GM12878 (cell line): Measurements from ENCODE around the gene BCKDK. TPM values are rescaled to one million over a fixed set of nuclear protein-coding genes. Genes with fewer than 3 reads are reported as not detected.

Source experiments
- ATAC-seq: fragments of 200-7000 bp; cut with Tn5 transposase; 3 replicates; pipeline ENCODE4 v1.9.1; 2020; ENCODE audit warnings: mild to moderate bottlenecking, moderate library complexity
- BruUV-seq: library from RNA; stranded (reverse); fragments of 400-500 nt; replicated peaks from 2 replicates; lab custom pipeline; 2021; lab: Mats Ljungman, UMichigan
- CTCF ChIA-PET: fragments of 300-600 bp; sonication (Branson Sonifier 250); formaldehyde crosslinking; extraction: SDS; loops from one replicate; lab custom pipeline; 2021; ENCODE audit warnings: inconsistent platforms; lab: Yijun Ruan, JAX
- POLR2A ChIA-PET: fragments of 350-600 bp; formaldehyde crosslinking; extraction: SDS; loops from one replicate; lab custom pipeline; 2021; ENCODE audit warnings: inconsistent platforms; lab: Charles Lee
- RAD21 ChIA-PET: fragments of 300-600 bp; sonication (Branson Sonifier 250); formaldehyde crosslinking; loops from one replicate; lab custom pipeline; 2023; ENCODE audit warnings: antibody characterized with exemption; ENCODE audit not compliant: unreplicated experiment; lab: Charles Lee
- SMC1A ChIA-PET: fragments of 300-600 bp; sonication (Branson Sonifier 250); formaldehyde crosslinking; loops from one replicate; lab custom pipeline; 2023; ENCODE audit not compliant: unreplicated experiment, uncharacterized antibody; lab: Charles Lee
- DNase-seq: peaks from one replicate; pipeline ENCODE4 v3.0.0-alpha.2; 2011; ENCODE audit warnings: low read depth, low spot score
- FAIRE-seq: peaks from 3 replicates; lab custom pipeline; 2011; peaks lifted over from hg19 to GRCh38; lab: Jason Lieb, UNC
- H2AFZ ChIP-seq: 2 replicates; pipeline ENCODE4 v1.6.0; 2011; ENCODE audit warnings: low read depth, low read length, control low read depth; ENCODE audit not compliant: control insufficient read depth
- H3K27ac ChIP-seq: 2 replicates; pipeline ENCODE4 v1.5.1; 2011; ENCODE audit warnings: control low read depth; ENCODE audit not compliant: control insufficient read depth, insufficient read depth
- H3K27me3 ChIP-seq, 2 experiments: replicated peaks in 1 of 2; 2 replicates each; pipeline versions ENCODE4 v1.6.0 to v1.6.1; 2011; ENCODE audit warnings: low read length in 1 of 2; ENCODE audit not compliant: control insufficient read depth in 2 of 2, insufficient read depth in 2 of 2
- H3K36me3 ChIP-seq, 2 experiments: 2 replicates each; pipeline ENCODE4 v1.5.1; 2011; ENCODE audit warnings: low read length in 1 of 2; ENCODE audit not compliant: control insufficient read depth in 2 of 2, insufficient read depth in 2 of 2
- H3K4me1 ChIP-seq: 2 replicates; pipeline ENCODE4 v1.6.1; 2011; ENCODE audit warnings: mild to moderate bottlenecking, low read length, moderate library complexity, mixed read lengths; ENCODE audit not compliant: control insufficient read depth, insufficient read depth
- H3K4me2 ChIP-seq: 2 replicates; pipeline ENCODE4 v1.6.0; 2011; ENCODE audit warnings: control low read depth; ENCODE audit not compliant: control insufficient read depth, insufficient read depth
- H3K4me3 ChIP-seq: fragments of 200-600 bp; sonication (generic); 2 replicates; pipeline ENCODE4 v1.5.1; 2016
- H3K79me2 ChIP-seq: 2 replicates; pipeline ENCODE4 v1.6.0; 2011; ENCODE audit warnings: low read length; ENCODE audit not compliant: control insufficient read depth, insufficient read depth
- H3K9ac ChIP-seq: 2 replicates; pipeline ENCODE4 v1.8.0; 2011; ENCODE audit warnings: low read length, control low read depth, mixed read lengths; ENCODE audit not compliant: control insufficient read depth, insufficient read depth
- H3K9me3 ChIP-seq: replicated peaks from 3 replicates; pipeline ENCODE4 v1.5.1; 2011; ENCODE audit warnings: mild to moderate bottlenecking, low read length; ENCODE audit not compliant: control insufficient read depth, insufficient read depth
- H4K20me1 ChIP-seq: 2 replicates; pipeline ENCODE4 v1.6.0; 2011; ENCODE audit not compliant: control insufficient read depth, insufficient read depth
- CREB1 ChIP-seq: IDR thresholded peaks from 2 replicates; pipeline ENCODE4 v1.6.1; 2012; ENCODE audit warnings: low read depth, mild to moderate bottlenecking, inconsistent platforms
- CUX1 ChIP-seq: IDR thresholded peaks from 2 replicates; pipeline ENCODE4 v1.6.1; 2012; ENCODE audit warnings: improper control_type of control experiment, low read depth, low read length; ENCODE audit not compliant: insufficient replicate concordance
- EGR1 ChIP-seq, 2 experiments: IDR thresholded peaks; 1 replicate in 1 of 2; 2 replicates in 1 of 2; pipeline ENCODE4 v1.6.1; 2011 to 2012; ENCODE audit warnings: low read depth in 2 of 2, low read length in 2 of 2, borderline replicate concordance in 1 of 2, mild to moderate bottlenecking in 1 of 2, moderate library complexity in 1 of 2
- HDAC6 ChIP-seq: fragments of 200-600 bp; sonication (generic); IDR thresholded peaks from one replicate; pipeline ENCODE4 v1.8.0; 2017; ENCODE audit warnings: antibody characterized with exemption; ENCODE audit not compliant: unreplicated experiment
- MEF2B ChIP-seq: fragments of 450-650 bp; IDR thresholded peaks from 2 replicates; pipeline ENCODE4 v1.6.1; 2018; ENCODE audit warnings: mild to moderate bottlenecking, moderate library complexity; ENCODE audit not compliant: partially characterized antibody, poor library complexity, severe bottlenecking
- NRF1 ChIP-seq: conservative IDR thresholded peaks from 2 replicates; pipeline ENCODE4 v1.6.1; 2011; ENCODE audit warnings: mild to moderate bottlenecking, low read depth, low read length, improper control_type of control experiment
- POLR2AphosphoS5 ChIP-seq: IDR thresholded peaks from 2 replicates; pipeline ENCODE4 v1.6.1; 2011; ENCODE audit warnings: mild to moderate bottlenecking, low read length, inconsistent platforms
- POU2F2 ChIP-seq: IDR thresholded peaks from 3 replicates; pipeline ENCODE4 v1.6.1; 2011; ENCODE audit warnings: low read depth, mild to moderate bottlenecking, low read length, borderline replicate concordance
- RAD51 ChIP-seq: fragments of 450-650 bp; IDR thresholded peaks from 2 replicates; pipeline ENCODE4 v1.6.1; 2016; ENCODE audit warnings: moderate library complexity, mild to moderate bottlenecking, inconsistent platforms
- YY1 ChIP-seq: IDR thresholded peaks from 2 replicates; pipeline ENCODE4 v1.6.1; 2011; ENCODE audit warnings: low read depth, mild to moderate bottlenecking, low read length
- ZBED1 ChIP-seq: IDR thresholded peaks from 2 replicates; pipeline ENCODE4 v1.6.1; 2016; ENCODE audit warnings: borderline replicate concordance
- WGBS: methylation state at CpG from one replicate; pipeline ENCODE4 v1.1.6; 2016; ENCODE audit warnings: low lambda C conversion rate; ENCODE audit not compliant: insufficient replicate concordance, insufficient coverage; ENCODE audit errors: missing lambda C conversion rate; 5-methylcytosine and 5-hydroxymethylcytosine counted together
- in situ Hi-C: fragments of 300-500 bp; cut with MboI; formaldehyde crosslinking; loops from 9 replicates; pipeline ENCODE4 v1.14.3; 2018; ENCODE audit warnings: mixed read lengths
- intact Hi-C: fragments of 100-400 bp; cut with micrococcal nuclease; formaldehyde crosslinking; loops from one replicate; pipeline ENCODE4 v1.14.2; 2022; ENCODE audit not compliant: unreplicated experiment
- polyA plus RNA-seq, 11 experiments: library from polyadenylated mRNA; depleted of rRNA in 4 of 11; unstranded in 6 of 11; stranded (reverse) in 5 of 11; fragments of >200 nt; fragmentation: Nextera tagmentation in 4 of 11; fragmentation: Illumina TruSeq in 1 of 11; extraction: Ambion mirVana in 4 of 11; extraction: Trizol in 1 of 11; gene quantifications; 1 replicate in 1 of 11; 2 replicates in 10 of 11; pipeline versions ENCODE4 v1.2.1 to v1.2.3, GENCODE V29; 2011 to 2016; ENCODE audit warnings: inconsistent platforms in 2 of 11, missing spikeins in 2 of 11, low read depth in 1 of 11
- total RNA-seq, 4 experiments: library from RNA; depleted of rRNA in 3 of 4; stranded (reverse); fragments of >200 nt in 3 of 4; fragmentation: Illumina TruSeq in 1 of 4; extraction: Trizol in 1 of 4; gene quantifications; 2 replicates each; pipeline versions ENCODE4 v1.2.1 to v1.2.3, GENCODE V29; 2013 to 2021
- TF ChIP-seq, protein P1 (sequence below): fragments of 450-650 bp; IDR thresholded peaks from 2 replicates; pipeline ENCODE4 v1.6.1; 2017; ENCODE audit warnings: low read depth, mild to moderate bottlenecking, moderate library complexity
- TF ChIP-seq, protein P2 (sequence below): IDR thresholded peaks from 2 replicates; pipeline ENCODE4 v1.6.1; 2011; ENCODE audit warnings: mild to moderate bottlenecking, low read depth, low read length, moderate library complexity; ENCODE audit not compliant: insufficient replicate concordance
- TF ChIP-seq, protein P3 (sequence below): fragments of 150-350 bp; IDR thresholded peaks from 2 replicates; pipeline ENCODE4 v1.6.1; 2014; ENCODE audit warnings: mild to moderate bottlenecking, low read depth, low read length

BCKDK gene
- total and polyA plus RNA-seq, 10 of the 15 experiments (the other 5 are each of a cell fraction or from before 2014, with no cell fraction given) = 0.68 to 56.6 (median 32.8) TPM

GRCh38 chr16:31087481-31087880 is 20.7 kb upstream of the BCKDK start:
- Histone ChIP-seq H3K4me2 (no peak overlapping the region), H3K9me3 (no peaks in the 10 kb centered on the region), H3K27ac (no peak overlapping the region), H3K9ac (no peak overlapping the region), H3K36me3 (peaks cover 2% of the 10 kb centered on the region in 2 experiments; a peak in 3 of 4 replicates), H4K20me1 (no peaks in the 10 kb centered on the region; the same call in 1 of the 2 replicates), H2AFZ (no peak overlapping the region), H3K4me1 (no peaks in the 10 kb centered on the region), H3K27me3 (no peaks in the 10 kb centered on the region), H3K79me2 (peaks cover 2% of the 10 kb centered on the region), H3K4me3 (no peak overlapping the region)
- no peak for DNase-seq
- POLR2A ChIA-PET = no interaction called here
- in situ Hi-C loops (no loop called here), intact Hi-C loops (no loop called here)
- BruUV-seq = no TSS peak
- WGBS = 79% methylated on average over 8 of the region's 8 CpGs
- SMC1A ChIA-PET = no interaction called here
- CTCF ChIA-PET = no interaction called here
- ATAC-seq = no peak
- RAD21 ChIA-PET = no interaction called here
- no peak for FAIRE-seq
- TF ChIP-seq POU2F2 (no peak), CUX1 (no peak), CREB1 (no peak), POLR2AphosphoS5 (no peak), MEF2B (no peak), YY1 (no peak), RAD51 (no peak), HDAC6 (no peak), NRF1 (no peak), ZBED1 (no peak), EGR1 (IDR thresholded peaks at IDR 0.05; ENCODE audit: borderline replicate concordance in 1 of 2, low read depth in 2 of 2, low read length in 2 of 2) (no peak)
- TF ChIP-seq, protein P1, sequence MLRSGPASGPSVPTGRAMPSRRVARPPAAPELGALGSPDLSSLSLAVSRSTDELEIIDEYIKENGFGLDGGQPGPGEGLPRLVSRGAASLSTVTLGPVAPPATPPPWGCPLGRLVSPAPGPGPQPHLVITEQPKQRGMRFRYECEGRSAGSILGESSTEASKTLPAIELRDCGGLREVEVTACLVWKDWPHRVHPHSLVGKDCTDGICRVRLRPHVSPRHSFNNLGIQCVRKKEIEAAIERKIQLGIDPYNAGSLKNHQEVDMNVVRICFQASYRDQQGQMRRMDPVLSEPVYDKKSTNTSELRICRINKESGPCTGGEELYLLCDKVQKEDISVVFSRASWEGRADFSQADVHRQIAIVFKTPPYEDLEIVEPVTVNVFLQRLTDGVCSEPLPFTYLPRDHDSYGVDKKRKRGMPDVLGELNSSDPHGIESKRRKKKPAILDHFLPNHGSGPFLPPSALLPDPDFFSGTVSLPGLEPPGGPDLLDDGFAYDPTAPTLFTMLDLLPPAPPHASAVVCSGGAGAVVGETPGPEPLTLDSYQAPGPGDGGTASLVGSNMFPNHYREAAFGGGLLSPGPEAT = no peak
- TF ChIP-seq, protein P2, sequence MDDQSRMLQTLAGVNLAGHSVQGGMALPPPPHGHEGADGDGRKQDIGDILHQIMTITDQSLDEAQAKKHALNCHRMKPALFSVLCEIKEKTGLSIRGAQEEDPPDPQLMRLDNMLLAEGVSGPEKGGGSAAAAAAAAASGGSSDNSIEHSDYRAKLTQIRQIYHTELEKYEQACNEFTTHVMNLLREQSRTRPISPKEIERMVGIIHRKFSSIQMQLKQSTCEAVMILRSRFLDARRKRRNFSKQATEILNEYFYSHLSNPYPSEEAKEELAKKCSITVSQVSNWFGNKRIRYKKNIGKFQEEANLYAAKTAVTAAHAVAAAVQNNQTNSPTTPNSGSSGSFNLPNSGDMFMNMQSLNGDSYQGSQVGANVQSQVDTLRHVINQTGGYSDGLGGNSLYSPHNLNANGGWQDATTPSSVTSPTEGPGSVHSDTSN = no peak
- TF ChIP-seq, protein P3, sequence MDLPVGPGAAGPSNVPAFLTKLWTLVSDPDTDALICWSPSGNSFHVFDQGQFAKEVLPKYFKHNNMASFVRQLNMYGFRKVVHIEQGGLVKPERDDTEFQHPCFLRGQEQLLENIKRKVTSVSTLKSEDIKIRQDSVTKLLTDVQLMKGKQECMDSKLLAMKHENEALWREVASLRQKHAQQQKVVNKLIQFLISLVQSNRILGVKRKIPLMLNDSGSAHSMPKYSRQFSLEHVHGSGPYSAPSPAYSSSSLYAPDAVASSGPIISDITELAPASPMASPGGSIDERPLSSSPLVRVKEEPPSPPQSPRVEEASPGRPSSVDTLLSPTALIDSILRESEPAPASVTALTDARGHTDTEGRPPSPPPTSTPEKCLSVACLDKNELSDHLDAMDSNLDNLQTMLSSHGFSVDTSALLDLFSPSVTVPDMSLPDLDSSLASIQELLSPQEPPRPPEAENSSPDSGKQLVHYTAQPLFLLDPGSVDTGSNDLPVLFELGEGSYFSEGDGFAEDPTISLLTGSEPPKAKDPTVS = no peak
